HG02870 (cell line): ENCODE measurements around the gene RNLS.
"Not testable (repeated sequence)": the region's sequence is repeated elsewhere in the genome, so short reads cannot be mapped to it uniquely, and the experiment has no call there.

Source experiments
- ATAC-seq: cut with Tn5 transposase; IDR thresholded peaks from one replicate; pipeline ENCODE4 v1.9.1; 2021; ENCODE audit warnings: mild to moderate bottlenecking, moderate library complexity; ENCODE audit not compliant: unreplicated experiment

Gene RNLS

GRCh38 chr10:88486816-88487215 is 96.3 kb downstream of the RNLS start:
- ATAC-seq, result not testable (repeated sequence)

DNA sequence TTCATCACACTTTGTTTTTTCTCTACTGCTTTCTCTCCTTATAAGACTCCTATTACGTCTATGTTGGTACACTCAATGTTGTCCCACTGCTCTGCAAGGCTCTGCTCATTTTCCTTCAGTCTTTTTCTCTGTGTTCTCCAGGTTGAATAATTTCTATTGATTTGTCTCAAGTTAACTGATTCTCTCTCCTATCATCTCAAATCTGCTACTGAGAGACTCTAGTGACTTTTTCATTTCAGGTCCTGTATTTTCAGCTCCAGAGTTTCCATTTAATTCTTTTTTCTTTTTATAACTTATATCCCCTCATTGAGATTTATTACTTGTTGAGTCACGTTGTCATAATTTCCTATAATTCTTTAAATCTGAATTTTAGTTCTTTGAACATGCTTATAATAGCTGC is 100.9 kb downstream of the RNLS start:
- ATAC-seq, result no peak

DNA sequence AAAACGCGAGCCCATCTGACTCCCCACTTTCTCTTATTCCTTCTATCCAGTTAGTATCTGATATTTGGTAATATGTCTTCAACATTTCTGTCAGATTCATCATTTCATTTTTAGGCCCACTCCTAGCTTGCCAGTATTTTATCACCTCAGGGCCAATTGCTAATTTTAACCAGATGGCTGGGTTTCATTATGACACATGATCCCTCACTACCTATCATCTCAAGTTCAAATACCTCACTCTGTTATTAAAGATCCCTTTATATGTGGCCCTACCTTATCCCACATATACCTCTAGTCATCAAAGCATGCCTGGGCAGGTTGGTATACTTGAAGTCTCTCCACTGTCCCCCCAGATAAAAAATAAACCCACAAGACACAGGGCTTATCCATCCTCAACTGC is 104.9 kb downstream of the RNLS start:
- ATAC-seq, result no peak

GRCh38 chr10:88477343-88478085 is 105.6 kb downstream of the RNLS start:
- ATAC-seq, result no peak

- no peak for ATAC-seq
These were observed 108.0 kb downstream of the RNLS start for GRCh38 chr10:88474884-88475844.

- no peak for ATAC-seq
These were observed 108.9 kb downstream of the RNLS start for GRCh38 chr10:88473989-88474883.

- no peak for ATAC-seq
These were observed 110.6 kb downstream of the RNLS start for GRCh38 chr10:88472540-88472939.

GRCh38 chr10:88471899-88472298 is 111.2 kb downstream of the RNLS start:
- no peak for ATAC-seq

- no peak for ATAC-seq
These were observed 115.2 kb downstream of the RNLS start for GRCh38 chr10:88467835-88468485.

GRCh38 chr10:88466786-88467185 is 116.3 kb downstream of the RNLS start:
- ATAC-seq, result no peak

DNA sequence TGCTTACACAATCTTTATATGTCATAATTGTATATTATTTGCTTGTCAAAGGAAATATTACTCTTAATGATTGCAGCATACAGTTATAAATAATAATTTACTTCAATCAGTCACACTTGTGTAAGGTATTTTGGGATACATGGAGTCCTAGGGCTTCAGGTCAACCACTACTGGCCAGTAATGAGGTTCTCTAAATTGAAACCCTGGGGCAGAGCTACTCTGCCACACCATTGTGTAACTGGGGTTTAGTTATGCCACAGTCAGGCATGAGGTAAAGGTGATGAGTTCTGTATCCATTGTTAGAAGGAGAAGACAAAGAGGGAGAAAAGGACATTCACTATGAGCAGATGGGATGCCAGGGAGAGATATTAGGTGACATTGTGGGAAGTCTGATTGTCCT is 117.4 kb downstream of the RNLS start:
- ATAC-seq, result no peak

GRCh38 chr10:88463811-88464210 is 119.3 kb downstream of the RNLS start:
- no peak for ATAC-seq

- no peak for ATAC-seq
These were observed 121.7 kb downstream of the RNLS start for GRCh38 chr10:88461426-88461825.

GRCh38 chr10:88459530-88459929 is 123.6 kb downstream of the RNLS start:
- no peak for ATAC-seq

DNA sequence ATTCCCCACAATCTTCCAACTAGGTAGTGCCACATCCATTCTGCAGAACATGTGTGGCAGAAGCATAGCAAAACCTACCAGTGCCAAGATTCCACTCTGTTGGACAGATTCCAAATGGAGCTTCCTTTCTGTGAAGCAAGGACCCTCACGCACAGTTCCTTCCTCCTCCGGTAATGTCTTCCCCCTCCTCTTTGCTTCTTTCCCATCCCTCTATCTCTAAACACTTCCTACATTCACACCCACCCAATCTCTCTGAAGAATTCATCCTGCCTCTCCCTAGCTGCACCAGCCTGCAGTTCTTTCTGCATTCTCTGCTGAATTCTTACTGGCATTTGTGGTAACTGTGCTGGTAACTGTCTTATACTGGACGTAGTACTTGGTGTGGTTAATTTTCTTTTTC is 124.9 kb downstream of the RNLS start:
- no peak for ATAC-seq

GRCh38 chr10:88457660-88458059 is 125.5 kb downstream of the RNLS start:
- ATAC-seq, result no peak

- ATAC-seq, result no peak
These were observed 126.4 kb downstream of the RNLS start for GRCh38 chr10:88456730-88457129.

DNA sequence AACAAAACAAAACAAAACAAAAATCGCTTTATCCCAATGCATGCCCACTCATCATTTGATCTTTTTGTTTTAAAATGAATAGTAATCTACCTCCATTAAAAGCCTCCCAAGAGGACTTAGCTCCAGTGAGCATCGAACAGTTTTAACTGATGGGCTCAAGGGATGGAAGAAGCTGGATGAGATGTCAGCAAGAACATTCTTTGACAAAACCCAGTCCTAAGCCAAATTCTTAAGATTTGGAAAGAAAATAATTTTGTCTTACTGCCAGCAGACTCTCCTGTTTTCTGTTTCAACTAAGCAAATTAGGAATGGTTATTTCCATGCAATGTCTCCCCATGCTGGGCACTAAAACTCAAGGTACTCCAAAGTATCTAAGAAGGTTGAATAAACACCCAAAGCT is 127.3 kb downstream of the RNLS start:
- no peak for ATAC-seq

- no peak for ATAC-seq
These were observed 132.9 kb downstream of the RNLS start for GRCh38 chr10:88450201-88450600.

DNA sequence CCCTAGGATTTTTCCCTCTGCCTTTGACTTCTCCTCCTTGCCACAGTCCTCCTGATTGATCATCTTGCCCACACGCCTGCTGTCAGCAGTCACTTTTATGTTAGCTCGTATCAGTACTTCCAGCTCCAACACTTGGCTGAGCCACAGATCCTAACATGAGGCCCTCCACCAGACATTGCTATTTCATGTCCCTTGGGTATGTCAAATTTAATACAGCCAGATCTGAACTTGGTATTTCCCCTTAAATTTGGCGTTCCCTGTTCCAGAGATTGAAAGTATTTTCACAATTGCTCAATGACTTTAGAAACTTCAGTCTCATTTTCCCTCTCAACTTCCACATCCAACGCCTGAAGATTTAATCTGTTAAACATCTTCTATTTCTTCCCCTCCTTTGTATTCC is 140.4 kb downstream of the RNLS start:
- no peak for ATAC-seq

GRCh38 chr10:88440541-88440940 is 142.6 kb downstream of the RNLS start:
- no peak for ATAC-seq
